Activated CD4-positive, alpha-beta T cell treated with anti-CD3 and anti-CD28 coated beads for 48 hours (primary cell): ENCODE results near the gene EQTN.
A peak's percentile ranks its signal among the peaks of the same experiment; 100 is the strongest.
"Not testable (repeated sequence)": the region's sequence is repeated elsewhere in the genome, so short reads cannot be mapped to it uniquely, and the experiment has no call there.

ENCODE experiments used
- DNase-seq: peaks from one replicate; pipeline ENCODE4 v3.0.0-alpha.2; 2020

The EQTN gene

GRCh38 chr9:27292659-27293405, 4.1 kb downstream of the EQTN start:
- no peak for DNase-seq

GRCh38 chr9:27291292-27291691, 5.7 kb downstream of the EQTN start:
- DNase-seq = no peak

GRCh38 chr9:27282269-27282668, 14.7 kb downstream of the EQTN start:
- no peak for DNase-seq

GRCh38 chr9:27280860-27281259, 16.1 kb downstream of the EQTN start:
- no peak for DNase-seq

- no peak for DNase-seq
Measured at GRCh38 chr9:27280249-27280648, 16.7 kb downstream of the EQTN start.

- DNase-seq = no peak
Measured at GRCh38 chr9:27279611-27280010, 17.3 kb downstream of the EQTN start.

GRCh38 chr9:27278374-27278773, 18.6 kb downstream of the EQTN start:
- no peak for DNase-seq

GRCh38 chr9:27276193-27277030, 20.5 kb downstream of the EQTN start:
- DNase-seq = no peak

- no peak for DNase-seq
Measured at GRCh38 chr9:27273186-27273585, 23.8 kb downstream of the EQTN start.

- no peak for DNase-seq
Measured at GRCh38 chr9:27272103-27272502, 24.8 kb downstream of the EQTN start.

- DNase-seq = no peak
Measured at GRCh38 chr9:27261517-27262211, 35.3 kb downstream of the EQTN start.

GRCh38 chr9:27260789-27261516, 36.0 kb downstream of the EQTN start:
- DNase-seq = no peak

GRCh38 chr9:27258662-27259061, 38.3 kb downstream of the EQTN start:
- no peak for DNase-seq

GRCh38 chr9:27248702-27249101, 48.2 kb downstream of the EQTN start:
- no peak for DNase-seq

- DNase-seq = peak; percentile 16
Measured at GRCh38 chr9:27247756-27248155, 49.2 kb downstream of the EQTN start.

- DNase-seq = not testable (repeated sequence)
Measured at GRCh38 chr9:27239648-27240047, 57.3 kb downstream of the EQTN start.
